Right renal cortex interstitium (tissue), 3 donors: ENCODE measurements around the gene CELA2A. TPM values are rescaled to one million over a fixed set of nuclear protein-coding genes. Genes with fewer than 3 reads are reported as not detected.
"Not testable (repeated sequence)": the region's sequence is repeated elsewhere in the genome, so short reads cannot be mapped to it uniquely, and the experiment has no call there.

Experiments used
- DNase-seq, 3 donors: peaks; one replicate each; pipeline ENCODE4 v3.0.0-alpha.2; 2013; ENCODE audit warnings: low read depth in 3 of 3, low spot score in 2 of 3
- polyA plus RNA-seq, 3 donors: library from polyadenylated mRNA; unstranded; fragments of 120-200 nt; gene quantifications; one replicate each; pipeline ENCODE4 v1.2.1, GENCODE V29; 2013; ENCODE audit not compliant: insufficient read length in 3 of 3

Gene CELA2A
- polyA plus RNA-seq, 3 donors = 0.31 to 0.35 TPM; not detected in 1

- DNase-seq = no peak
Measured at GRCh38 chr1:15442759-15443158, 13.8 kb upstream of the CELA2A start.

GRCh38 chr1:15443281-15443680, 13.3 kb upstream of the CELA2A start:
- no peak for DNase-seq

- no peak for DNase-seq
Measured at GRCh38 chr1:15444468-15445389, 11.8 kb upstream of the CELA2A start.

- DNase-seq = no peak
Measured at GRCh38 chr1:15445390-15446122, 11.0 kb upstream of the CELA2A start.

GRCh38 chr1:15446212-15446611, 10.3 kb upstream of the CELA2A start:
- DNase-seq = no peak

GRCh38 chr1:15448877-15449462, 7.6 kb upstream of the CELA2A start:
- no peak for DNase-seq

GRCh38 chr1:15449567-15449966, 7.0 kb upstream of the CELA2A start:
- no peak for DNase-seq

- DNase-seq = no peak
Measured at GRCh38 chr1:15451014-15451722, 5.4 kb upstream of the CELA2A start.

GRCh38 chr1:15452216-15452615, 4.3 kb upstream of the CELA2A start:
- DNase-seq = no peak

GRCh38 chr1:15452866-15453571, 3.5 kb upstream of the CELA2A start:
- DNase-seq = no peak

GRCh38 chr1:15453734-15454133, 2.8 kb upstream of the CELA2A start:
- DNase-seq = no peak

- no peak for DNase-seq
Measured at GRCh38 chr1:15454256-15454655, 2.3 kb upstream of the CELA2A start.

GRCh38 chr1:15455522-15455921, 1.0 kb upstream of the CELA2A start:
- no peak for DNase-seq

- no peak for DNase-seq
Measured at GRCh38 chr1:15457585-15457984, 1.1 kb downstream of the CELA2A start.

- not testable (repeated sequence) for DNase-seq
Measured at GRCh38 chr1:15458388-15458787, 1.9 kb downstream of the CELA2A start.

GRCh38 chr1:15459771-15460707, 3.5 kb downstream of the CELA2A start:
- DNase-seq = no peak

- DNase-seq = no peak
Measured at GRCh38 chr1:15460708-15461095, 4.2 kb downstream of the CELA2A start.

- not testable (repeated sequence) for DNase-seq
Measured at GRCh38 chr1:15463064-15463800, 6.7 kb downstream of the CELA2A start.
